Pulmonary artery endothelial cell (primary cell): Measurements from ENCODE around the gene TBX10. TPM values are rescaled to one million over a fixed set of nuclear protein-coding genes. Genes with fewer than 3 reads are reported as not detected.
"Not testable (repeated sequence)": the region's sequence is repeated elsewhere in the genome, so short reads cannot be mapped to it uniquely, and the experiment has no call there.

ENCODE experiments used
- DNase-seq: peaks from one replicate; pipeline ENCODE4 v3.0.0-alpha.2; 2011; ENCODE audit warnings: low read depth, low spot score
- total RNA-seq: library from RNA; depleted of rRNA; stranded (reverse); fragments of >200 nt; gene quantifications from 2 replicates; pipeline ENCODE4 v1.2.3, GENCODE V29; 2014

Gene TBX10
- total RNA-seq, result not detected in 2 replicates

DNA sequence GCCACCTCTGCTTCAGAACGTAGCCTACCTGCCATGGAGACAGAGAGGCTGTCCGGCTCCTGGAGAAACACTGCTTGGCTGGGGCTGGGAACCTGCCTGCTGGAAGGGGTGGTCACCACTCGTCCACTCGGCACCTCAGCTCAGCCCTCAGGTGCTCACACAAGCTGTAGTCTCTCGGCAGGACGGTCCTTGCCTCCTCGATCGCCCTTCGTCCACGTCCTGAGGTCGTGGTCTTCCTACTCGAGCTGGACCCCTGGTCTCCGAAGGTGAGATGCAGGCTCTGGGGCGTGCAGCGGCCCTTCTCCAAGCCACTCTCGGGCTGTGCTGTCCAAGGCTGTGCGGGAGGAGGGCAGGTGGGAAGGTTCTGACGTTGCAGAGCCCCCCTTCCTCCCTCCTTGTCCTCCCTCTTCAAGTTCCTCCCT, at the start of gene TBX10:
TSS of gene TBX10 (minus strand) at position 326 of the 422 bp plus-strand sequence. CDS start at position 35, 291 bp downstream.
- no peak for DNase-seq

DNA sequence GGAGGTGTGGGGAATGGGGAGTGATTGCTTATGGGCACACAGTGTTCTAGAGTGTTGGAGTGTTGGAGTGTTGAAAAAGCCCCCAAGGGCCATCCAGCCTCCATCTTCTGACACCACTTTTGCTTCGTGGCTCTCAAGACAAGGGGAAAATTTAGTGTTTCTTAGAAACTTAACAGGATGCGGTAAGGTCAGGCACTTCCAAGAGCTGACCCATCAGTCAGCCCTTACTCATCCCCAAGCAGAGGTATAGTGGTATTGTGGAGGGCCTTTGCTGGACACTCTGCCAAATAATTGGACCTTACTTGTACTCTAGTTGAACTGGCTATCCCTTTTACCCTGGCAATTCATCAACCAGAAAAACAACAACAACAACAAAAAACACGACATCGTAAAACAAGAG, 49.6 kb upstream of the TBX10 start:
- no peak for DNase-seq

DNA sequence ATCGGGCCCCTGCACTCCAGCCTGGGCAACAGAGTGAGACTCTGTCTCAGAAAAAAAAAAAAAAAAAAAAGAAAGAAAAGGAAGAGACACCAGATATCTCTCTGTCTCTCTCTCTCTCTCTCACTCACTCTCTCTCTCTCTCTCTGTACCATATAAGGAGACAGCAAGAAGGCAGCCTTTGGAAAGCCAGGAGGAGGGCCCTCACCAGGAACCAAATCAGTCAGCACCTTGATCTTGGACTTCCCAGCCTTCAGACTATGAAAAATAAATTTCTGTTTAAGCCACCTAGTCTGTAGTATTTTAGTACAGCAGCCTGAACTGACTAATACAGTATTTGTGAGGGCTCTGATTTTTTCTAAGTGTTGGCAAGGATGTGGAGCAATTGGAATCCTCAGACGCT, 48.4 kb upstream of the TBX10 start:
- DNase-seq, result no peak

GRCh38 chr11:67685641-67686332, 46.2 kb upstream of the TBX10 start:
- not testable (repeated sequence) for DNase-seq

DNA sequence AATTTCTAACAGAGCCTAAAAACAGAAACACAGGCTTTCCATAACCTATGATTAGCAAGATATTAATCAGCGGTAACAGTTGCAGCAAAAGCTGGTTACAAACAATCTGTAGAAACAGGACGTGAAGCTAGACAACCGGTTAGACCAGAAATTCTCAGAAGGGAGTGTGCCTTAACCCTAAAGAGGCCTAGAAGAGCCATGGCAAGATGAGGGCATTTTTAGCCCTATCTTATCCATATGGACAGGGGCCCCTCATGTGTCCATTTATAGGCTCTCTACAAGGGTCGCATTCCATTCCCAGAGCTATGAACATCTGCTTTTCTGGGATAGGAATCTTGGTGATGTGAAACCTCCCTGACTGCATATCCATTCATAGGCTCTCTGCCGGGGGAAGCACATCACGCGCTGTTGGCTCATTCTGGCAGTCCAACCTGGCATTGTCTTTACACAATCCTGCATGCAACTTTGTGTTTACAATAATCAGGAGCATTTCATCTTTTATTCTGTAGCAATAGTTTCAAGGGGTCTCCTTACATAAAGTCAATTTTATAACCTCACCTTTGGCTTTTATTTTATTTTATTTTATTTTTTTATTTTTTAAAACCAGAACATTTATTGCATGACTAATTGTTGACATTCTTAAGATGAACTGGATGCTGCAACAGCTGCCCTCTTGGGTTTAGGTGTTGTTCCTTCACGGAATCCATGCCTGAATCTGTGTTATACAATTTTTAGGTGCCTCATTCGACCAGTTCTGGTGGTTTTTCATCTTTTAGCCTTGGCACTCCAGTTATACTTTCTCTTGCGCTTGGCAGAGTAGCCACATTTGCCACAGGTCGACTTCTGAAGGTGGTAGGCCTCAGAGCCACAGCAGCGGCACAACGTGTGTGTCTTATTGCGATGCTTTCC, 42.8 kb upstream of the TBX10 start:
- not testable (repeated sequence) for DNase-seq

GRCh38 chr11:67680696-67681470, 41.3 kb upstream of the TBX10 start:
- DNase-seq, result no peak

GRCh38 chr11:67675058-67675747, 35.6 kb upstream of the TBX10 start:
- DNase-seq, result no peak

GRCh38 chr11:67674442-67674871, 34.9 kb upstream of the TBX10 start, which contains the start of gene ALDH3B2:
Gene ALDH3B2 (minus strand): TSS chr11:67674623. CDS start chr11:67666935, 7,688 bp downstream.
- DNase-seq, result no peak

DNA sequence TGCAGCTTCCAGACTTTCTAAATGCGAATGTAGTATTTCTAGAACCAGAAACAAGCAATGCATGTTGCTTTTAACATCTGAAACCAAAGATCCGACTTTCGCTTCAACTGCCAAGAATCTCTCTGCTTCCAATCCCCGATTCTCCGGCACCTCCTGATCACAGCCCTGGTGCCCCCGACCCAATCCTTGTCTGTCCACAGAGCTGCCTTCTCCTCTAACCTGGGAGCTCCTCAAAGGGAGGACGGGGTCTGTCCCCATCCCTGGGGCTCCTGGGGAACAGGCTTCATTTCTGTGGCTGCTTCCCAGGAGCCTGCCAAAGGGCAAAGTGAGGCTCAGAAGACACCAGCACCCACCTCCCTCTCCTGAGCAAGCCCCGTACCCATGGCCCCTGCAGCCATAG, 34.3 kb upstream of the TBX10 start:
- DNase-seq, result no peak

- no peak for DNase-seq
Measured at GRCh38 chr11:67673358-67673757, 33.8 kb upstream of the TBX10 start.

- no peak for DNase-seq
Measured at GRCh38 chr11:67671211-67671520, 31.6 kb upstream of the TBX10 start.

- DNase-seq, result no peak
Measured at GRCh38 chr11:67670316-67671210, 31.0 kb upstream of the TBX10 start.

DNA sequence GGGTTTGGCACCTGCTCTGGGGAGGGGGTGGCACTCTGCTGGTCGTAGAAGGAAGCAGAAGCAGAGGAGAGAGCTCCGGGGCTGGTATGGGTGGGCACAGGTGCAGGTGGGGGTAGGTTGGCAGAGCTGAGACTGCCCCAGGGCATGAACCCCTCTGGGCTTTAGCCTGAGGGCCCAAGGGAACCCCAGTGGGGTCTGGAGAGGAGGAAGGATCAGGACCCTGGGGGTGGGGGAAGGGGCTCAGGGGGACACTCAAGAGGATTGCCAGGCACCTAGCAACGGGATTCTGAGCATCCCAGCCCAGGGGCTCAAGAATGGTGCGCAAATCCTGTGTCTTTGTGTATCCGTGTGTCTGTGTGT, 28.6 kb upstream of the TBX10 start:
- no peak for DNase-seq

DNA sequence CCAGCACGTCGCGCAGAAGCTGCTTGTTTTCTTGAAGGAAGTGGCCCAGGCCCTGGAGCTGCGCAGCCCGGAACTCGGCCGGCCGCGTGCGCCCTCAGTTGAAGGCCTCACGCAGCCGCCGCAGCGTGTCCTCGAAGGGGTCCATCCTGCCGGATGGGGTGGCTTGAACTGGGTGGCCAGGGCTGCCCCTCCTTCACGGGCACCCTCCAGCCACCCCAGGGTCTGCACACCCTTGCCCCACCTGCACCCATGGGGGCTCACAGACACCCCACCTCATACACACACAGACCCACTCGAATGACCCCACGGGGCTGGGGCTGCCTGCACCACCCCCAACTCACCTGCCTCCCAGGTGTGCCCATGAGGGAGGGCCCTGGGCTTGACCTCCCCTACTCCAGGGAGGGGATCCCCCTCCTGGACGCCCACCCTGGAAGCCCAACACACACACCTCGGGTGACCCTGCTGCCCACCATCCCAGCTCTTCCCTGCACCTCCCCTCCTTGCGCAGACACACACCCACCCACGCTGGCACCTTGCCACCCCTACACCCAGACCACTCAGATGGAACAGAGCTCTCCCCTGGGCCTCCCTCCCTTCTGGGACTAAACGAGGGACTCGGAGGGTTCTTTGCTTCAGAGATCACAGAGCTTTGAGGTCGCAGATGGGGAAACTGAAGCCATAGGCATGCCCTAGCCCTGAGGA, 28.1 kb upstream of the TBX10 start:
- DNase-seq, result no peak

- no peak for DNase-seq
Measured at GRCh38 chr11:67666676-67667489, 27.3 kb upstream of the TBX10 start.

GRCh38 chr11:67666303-67666645, 26.7 kb upstream of the TBX10 start:
- no peak for DNase-seq

DNA sequence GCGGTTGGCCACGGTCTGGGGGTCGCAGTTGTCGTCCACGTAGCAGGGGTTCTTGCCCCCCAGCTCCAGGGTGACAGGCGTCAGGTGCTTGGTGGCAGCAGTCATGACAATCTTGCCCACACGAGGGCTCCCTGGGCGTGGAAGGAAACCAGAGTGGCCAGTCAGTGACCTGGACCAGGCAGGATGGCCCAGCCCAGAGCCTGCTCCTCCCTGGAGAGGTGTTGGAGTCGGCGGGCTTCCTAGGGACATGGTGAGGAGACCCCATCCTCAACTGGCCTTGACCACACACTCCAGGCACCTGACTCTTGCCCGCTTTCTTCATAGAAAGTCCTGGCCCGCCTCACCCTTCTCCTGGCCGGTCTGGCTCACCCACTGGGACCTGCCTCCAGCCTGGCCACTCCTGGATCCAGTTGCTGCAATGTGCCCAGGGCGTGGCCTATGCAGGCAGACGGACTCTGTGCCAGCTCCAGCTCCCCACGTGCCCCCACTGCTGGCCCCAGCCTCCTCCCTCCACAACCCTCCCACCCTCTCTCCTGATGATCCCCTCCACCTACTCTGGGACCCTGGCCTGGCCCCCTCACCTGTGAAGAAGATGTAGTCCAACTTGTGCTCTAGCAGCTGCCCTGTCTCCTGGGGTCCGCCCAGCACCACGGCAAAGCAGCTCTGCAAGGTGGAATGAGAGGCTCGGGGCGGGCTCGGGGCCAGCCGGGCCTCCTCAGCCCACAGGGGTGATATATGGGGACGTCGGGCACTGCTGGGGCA, 26.2 kb upstream of the TBX10 start:
- DNase-seq, result no peak
